Stimulated activated CD4-positive, alpha-beta T cell treated with anti-CD3 and anti-CD28 coated beads, Interleukin-4, amount 100 ng/mL, for 24 hours (primary cell): ENCODE measurements around the gene CST4.
"Not testable (repeated sequence)": the region's sequence is repeated elsewhere in the genome, so short reads cannot be mapped to it uniquely, and the experiment has no call there.

ENCODE experiments used
- DNase-seq: peaks from one replicate; pipeline ENCODE4 v3.0.0-alpha.2; 2020

CST4 gene

DNA sequence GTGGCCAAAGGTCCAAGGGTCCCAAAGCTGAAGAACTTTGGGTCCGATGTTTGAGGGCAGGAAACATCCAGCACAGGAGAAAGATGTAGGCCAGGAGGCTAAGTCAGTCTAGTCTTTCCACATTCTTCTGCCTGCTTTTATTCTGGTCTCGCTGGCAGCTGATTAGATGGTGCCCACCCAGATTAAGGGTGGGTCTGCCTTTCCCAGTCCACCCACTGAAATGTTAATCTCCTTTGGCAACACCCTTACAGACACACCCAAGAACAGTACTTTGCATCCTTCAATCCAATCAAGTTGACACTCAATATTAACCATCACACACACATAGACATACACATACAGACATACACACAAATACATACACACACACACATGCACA, 29.2 kb downstream of the CST4 start:
- DNase-seq = not testable (repeated sequence)

DNA sequence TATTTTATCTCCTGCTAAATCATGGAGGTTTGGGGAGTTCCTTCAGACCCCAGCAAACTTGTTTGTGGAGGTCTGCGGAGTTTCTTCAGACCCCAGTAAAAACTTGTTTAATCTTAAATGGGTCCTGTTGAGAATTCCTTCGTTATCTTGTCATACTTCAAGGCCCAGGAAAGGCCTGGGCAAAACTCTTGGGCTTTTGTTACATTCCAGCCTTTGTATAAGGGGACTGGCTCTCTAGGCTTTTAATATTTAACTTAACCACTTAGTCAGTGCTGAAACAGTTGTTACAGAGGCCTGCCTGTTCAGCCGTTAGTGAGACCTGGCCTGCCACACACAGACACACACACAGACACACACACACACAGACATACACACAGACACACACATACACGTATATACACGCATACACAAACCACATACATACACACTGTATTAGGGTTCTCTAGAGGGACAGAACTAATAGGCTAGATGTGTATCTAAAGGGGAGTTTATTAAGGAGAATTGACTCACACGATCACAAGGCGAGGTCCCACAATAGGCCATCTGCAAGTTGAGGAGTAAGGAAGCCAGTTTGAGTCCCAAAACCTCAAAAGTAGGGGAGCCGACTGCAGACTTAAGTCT, 29.7 kb downstream of the CST4 start:
- no peak for DNase-seq

DNA sequence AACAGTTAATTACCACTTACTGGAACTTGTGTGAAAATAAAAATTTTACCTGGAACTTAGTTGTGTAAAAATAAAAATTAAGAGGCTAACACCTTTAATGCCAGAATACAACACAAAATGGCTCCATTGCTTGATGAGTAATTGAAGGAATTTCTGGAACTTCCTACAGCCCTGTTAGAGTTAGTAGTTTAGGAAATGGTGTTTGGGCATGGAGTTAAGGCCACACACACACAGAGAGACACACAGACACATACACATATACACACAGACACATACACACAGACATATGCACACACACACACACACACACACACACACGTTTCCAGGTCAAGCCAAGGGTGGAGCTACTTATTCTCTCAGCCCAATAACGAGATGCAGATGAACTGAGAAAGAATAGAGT, 30.5 kb downstream of the CST4 start:
- DNase-seq = no peak

DNA sequence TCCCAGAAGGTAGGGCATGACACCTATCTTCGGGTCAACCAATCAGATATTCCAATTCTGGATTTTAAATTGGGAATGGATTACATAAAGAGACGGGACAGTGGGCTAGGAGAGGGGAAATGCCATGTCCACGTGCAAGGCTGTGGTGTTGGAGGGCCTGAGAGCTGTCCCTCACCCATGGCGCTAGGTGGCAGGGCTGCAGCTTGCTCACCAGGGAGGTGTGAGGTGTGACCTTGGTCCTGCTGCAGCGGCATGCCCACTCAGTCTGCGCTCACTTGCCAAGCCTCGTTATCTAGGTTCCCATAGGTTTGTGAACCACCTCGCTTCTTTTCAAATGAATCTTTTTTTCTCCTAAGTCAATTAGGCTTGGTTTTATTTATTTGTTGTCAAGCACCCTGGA, 31.6 kb downstream of the CST4 start:
- DNase-seq = no peak

DNA sequence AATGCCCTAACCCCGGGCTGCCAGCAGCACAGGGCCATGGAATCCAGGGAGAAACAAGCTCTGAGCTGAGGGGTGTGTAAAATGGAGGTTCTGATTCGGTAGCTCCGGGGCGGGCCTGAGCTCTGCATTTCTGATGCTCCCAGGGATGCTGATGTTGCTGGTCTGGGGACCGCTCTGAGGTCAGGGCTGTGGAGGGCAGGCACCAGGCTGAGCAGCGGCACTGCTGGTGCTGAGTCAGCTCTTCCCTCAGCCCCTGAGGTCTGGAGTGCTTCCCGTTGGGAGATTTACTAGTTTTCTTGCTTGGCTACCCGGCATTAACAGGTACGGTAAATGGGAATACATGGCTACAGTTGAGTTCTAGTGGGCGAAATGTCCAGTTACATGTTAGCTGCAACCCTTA, 32.5 kb downstream of the CST4 start:
- no peak for DNase-seq

DNA sequence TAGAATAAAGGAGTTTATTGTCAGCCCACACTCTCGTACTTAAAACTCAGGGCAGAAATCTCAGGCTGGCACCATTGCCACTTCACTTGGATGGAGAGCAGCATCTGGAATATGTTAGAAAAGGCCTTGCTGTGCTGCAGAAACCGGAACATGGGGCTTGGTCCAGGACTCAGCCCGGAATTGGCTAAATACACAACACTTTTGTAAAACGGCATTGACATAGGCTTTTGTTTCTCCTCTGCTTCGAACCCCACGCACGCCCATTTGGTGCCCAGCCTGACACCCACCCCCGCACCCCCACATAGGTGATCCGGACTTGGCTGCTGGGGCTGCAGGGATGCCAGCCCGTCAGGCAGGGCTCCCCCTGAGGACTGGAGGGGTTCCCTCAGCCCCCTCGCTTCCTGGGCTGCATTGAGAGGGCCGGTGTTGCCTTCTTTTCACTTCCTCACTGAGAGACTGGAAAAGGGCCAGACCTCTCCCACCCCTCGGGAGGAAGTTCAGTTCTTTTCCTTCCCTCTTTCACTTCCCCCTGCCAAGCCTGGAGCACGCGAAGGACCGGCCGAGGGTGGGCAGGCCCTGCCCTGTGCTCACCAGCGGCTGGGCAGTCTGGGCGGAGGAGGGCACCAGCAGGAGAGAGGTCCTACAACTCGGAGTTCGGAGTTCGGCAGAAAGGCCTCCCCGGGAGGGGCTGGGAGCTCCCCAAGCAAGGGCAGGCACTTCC, 33.2 kb downstream of the CST4 start:
- DNase-seq = no peak

DNA sequence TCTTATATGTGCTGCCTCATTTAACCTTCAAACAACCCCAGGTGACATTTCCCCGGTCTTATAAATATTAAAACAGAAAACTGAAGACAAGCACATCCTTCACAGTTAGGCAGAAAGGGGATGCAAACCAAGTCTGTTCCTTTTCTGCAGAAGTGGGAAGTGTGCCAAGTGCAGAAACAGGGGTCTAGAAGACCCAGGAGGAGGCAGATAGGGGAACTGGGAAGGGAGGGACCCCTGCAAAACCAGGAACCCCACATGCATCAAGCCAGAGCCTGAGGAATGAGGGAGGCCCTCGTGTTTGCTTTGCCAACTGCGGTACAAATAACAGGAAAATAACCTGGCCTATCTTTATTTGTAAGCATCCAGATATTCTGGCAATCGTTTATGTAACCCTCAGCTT, 34.1 kb downstream of the CST4 start:
- no peak for DNase-seq

DNA sequence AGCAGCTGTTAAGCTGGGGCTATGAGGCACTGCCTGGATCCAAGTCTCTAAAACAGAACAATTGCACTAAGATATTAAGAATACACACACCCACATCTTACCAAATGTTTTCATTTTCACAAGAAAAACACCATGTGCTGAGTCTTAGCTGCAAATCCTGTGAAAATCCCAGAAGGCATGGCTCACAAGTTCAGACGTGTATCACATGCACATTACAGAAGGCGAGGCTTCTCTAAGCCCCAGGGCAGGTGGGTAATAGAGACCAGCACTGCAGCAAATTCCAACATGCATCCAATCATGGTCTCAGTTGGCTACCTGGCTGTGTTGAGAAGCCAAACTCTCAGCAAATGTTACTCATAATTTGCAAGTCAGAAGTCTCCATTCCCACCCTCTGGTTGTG, 34.8 kb downstream of the CST4 start:
- no peak for DNase-seq

DNA sequence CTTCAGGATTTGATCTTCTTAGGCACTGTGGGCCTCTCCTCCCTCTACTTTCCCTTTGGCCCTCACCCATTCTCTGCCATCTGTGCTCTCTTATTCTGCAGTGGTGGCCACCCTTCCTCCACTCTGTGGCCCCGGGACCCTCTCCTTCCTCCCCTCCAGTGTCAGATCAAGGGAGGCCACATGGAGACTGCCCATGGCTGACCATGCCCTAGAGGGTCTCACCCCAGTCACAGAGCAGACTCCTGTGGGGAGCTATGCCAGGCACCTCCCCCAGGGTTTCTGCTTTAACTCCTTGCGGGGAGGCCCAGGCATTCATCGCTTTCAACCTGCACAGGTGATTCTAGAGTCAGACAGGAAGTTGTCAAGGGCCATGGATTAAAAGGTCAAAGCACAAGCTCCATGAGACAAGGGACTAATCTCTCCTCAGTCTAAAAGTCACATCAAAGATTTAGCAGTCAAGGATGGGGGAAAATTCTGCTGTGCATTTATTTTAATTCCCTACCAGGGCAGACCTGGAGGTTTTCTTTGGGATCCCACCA, 35.4 kb downstream of the CST4 start:
- no peak for DNase-seq

DNA sequence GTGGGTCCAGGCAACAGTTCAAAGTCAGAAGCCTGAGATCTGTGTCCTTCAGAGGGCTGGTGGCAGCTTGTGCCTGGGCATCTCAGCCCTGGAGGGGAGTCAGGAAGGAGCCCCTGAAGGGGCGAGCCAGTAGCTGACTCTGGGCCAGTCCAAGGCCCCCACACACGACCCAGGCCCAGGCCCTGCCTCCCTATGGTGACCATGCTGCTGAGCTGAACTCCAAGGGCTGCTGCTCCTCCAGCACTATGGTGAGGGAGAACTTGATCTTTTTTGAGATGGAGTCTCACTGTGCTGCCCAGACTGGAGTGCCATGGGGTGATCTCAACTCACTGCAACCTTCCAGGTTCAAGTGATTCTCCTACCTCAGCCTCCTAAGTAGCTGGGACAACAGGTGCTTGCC, 35.9 kb downstream of the CST4 start:
- DNase-seq = no peak

DNA sequence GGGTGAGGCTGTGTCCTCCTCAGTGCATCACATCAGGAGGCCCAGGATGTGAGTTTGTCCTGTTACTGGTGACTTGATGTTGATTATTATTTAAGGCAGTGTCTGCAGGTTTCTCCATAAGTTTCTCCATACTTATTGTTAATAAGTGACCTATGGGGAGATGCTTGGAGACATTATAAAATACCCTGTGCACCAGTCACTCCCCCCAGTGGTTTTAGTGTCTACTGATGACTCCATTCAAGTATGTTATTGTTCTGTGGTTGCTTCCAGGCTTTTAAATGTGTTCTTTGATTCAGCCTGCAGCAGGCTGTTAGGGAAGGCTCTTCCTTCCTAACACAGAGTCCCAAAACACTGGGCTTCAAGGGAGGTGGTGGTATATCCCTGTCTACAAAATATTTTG, 36.5 kb downstream of the CST4 start:
- no peak for DNase-seq

DNA sequence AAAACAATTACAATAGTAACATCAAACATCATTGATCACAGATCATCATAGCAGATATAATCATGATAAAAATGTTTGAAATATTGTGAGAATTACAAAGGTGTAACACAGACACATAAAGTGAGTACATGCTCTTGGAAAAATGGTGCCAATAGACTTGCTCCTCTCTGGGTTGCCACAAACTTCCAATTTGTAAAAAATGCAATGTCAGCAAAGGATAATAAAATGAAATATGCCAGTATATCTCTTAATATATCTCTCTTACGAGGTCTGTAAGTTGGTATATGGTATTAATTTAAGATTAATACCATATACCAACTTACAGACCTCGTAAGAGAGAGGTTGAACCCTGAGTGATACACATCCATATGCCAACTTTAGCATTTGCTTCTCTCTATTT, 37.7 kb downstream of the CST4 start:
- no peak for DNase-seq

DNA sequence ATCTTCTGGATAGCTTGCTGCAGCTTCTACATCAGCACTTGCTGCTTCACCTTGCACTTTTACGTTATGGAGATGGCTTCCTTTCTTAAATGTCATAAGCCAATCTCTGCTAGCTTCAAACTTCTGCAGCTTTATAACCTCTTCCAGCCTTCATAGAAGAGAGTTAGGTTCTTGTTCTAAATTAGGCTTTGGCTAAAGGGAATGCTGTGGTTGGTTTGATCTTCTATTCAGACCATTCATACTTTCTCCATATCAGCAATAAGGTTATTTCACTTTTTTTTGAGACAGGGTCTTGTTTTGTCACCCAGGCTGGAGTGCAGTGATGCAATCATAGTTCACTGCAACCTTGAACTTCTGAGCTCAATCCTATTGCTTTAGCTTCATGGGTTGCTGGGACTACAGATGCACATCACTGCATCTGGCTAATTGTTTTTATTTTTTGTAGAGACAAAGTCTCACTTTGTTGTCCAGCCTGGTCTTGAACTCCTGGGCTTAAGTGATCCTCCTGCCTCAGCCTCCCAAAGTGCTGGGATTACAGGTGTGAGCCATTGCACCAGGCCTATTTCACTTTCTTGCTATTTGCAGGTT, 38.9 kb downstream of the CST4 start:
- DNase-seq = no peak

DNA sequence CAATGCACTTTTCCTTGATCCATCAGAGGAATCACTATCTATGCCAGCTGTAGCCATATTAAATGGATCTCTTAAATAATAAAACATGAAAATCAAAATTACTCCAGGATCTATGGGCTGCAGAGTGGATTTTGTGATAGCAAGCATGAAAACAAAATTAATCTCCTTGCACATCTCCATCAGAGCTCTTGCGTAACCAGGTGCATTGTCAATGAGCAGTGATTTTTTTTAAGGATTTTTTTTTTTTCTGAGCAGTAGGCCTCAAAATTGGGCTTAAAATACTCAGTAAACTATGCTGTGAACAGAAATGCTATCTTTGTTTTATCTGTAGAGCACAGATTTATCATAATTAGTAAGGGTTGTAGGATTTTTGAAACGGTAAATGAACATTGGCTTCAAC, 39.6 kb downstream of the CST4 start:
- DNase-seq = no peak

DNA sequence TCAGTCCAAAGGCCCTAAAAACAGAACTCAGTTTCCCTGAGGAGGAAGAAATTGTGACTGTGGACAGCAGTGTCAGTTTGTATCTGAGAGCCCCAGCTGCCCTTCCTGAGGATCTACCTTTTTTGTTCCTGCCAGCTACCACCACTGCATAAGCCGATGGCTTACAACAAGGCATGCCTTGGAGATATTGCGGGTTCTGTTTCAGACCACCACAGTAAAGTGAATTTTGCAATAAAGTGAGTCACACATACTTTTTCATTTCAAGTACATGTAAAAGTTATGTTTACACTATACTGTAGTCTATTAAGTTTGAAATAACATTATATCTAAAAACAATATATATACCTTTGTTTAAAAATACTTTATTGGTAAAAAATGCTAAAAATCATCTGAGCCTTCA, 41.5 kb downstream of the CST4 start:
- no peak for DNase-seq

DNA sequence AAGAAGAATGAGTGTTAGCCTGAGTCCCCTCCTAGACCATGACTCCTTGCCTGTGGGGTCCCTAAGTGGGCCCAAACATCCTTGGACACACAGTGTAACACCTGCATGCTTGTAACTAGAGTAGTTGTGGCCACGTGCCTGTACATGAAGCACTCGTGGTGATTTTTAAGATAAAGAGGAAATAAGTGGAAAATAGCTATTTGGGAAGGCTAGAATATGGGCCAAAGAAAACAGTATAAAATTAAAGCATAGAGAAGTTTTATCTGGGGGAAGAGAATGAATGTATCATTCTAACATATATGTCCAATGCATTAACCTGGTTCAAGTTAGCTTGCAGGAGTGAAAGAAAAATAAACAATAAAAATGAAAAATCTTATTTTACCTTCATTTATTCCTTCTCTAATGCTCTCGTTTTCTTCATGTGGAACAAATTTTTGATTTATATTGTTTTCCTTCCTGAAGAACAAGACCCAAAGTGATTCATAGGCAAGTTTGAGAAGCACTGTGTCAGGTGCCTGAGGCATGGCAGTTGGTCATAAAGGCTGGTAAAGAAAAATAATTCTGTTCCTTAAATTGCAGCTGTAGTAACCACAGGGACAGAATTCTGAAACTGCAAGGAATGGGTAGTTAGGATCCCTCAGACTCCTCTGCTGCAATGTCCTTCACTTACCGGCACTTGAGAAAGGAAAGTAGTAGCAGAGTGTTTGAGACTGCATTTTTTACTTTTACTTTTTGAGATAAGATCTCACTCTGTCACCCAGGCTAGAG, 42.5 kb downstream of the CST4 start:
- no peak for DNase-seq

DNA sequence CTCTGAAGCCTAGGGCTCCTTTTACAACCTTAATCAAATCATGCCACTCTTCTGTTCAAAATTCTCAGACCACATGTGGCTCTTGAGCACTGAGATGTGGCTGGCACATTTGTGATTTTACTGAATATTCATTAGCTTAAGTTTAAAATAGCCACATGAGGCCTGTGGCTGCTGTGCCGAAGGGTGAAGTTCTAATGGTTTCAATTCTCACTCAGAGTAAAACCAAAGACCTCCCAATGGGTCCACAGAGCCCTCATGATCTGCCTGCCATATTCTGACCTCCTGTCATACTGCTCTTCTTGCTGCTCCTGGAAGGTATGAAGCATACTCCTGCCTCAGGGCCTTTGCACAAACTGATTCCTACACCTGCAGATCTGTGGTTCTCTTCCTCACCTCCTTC, 43.3 kb downstream of the CST4 start:
- no peak for DNase-seq

DNA sequence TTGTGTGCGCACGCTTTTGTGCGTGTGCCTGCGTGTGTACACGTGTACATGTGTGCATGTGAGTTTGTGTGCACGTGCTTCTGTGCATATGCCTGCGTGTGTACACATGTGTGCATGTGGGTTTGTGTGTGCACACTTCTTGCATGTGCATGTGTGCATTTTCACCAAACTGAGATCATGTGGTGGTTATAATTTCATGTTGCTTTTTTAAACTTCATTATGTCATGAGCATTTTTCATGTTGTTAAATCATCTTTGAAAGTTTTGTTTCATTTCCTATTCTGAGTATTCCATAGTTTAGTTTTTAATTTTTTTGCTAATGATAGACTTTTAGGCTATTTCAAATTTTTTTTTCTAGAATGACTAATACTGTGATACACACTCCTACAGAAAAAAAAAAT, 44.7 kb downstream of the CST4 start:
- DNase-seq = no peak

DNA sequence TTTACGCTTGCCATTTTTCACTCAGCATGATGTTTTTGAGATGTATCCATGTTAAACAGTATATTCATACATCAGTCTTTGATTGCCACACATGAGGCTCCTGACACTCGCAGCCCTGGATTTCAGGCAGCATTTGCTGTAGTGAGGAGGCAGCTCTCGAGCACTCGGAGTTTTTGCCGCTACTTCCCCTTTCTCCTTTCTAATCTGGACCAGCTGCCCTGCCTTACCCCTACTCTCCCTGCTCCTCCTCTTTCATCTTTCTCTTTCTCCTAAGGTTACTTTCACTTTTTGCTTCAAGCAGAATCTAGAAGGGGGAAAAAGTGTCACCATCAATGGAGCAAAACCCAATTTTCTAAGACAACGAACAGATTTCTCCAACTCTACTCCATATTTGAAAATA, 45.2 kb downstream of the CST4 start:
- no peak for DNase-seq

DNA sequence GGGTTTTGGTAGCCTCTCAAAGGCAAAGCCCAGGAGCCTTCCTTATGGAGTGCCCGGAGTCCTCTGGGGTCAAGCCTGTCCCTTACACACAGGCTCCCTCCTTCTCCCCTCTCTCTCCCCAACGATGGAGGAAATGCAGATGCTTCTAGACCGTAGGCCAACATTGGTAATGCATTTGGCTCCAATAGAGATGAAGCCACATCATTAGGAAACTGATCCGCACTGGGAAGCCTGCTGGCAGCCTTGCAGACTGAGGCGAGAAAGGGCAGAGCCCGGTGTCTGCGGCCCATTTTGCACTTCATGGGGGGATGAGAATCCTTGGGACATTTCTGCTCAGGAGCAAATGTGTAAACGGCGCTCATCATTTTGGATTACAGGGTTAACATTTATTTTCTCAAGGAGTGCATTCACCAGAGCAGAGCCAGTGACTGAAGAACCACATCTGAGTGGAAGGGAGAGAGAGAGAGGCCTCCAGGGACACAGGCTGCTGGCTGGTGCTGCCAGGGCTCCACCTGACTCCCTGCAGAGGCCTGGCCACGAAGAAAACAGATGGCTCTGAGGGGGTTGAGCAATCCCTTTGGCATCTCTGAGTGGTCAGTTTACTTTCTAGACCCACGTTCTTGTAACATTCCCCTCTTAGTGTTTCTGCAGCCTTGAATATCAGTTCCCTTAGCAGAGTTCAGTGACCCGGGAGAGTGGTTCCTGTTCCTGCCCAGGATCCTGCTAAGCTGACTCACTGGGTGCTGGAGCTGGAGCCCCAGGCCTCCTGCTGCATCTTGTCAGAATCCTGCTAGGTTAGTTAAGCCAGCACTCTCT, 46.7 kb downstream of the CST4 start:
- no peak for DNase-seq

DNA sequence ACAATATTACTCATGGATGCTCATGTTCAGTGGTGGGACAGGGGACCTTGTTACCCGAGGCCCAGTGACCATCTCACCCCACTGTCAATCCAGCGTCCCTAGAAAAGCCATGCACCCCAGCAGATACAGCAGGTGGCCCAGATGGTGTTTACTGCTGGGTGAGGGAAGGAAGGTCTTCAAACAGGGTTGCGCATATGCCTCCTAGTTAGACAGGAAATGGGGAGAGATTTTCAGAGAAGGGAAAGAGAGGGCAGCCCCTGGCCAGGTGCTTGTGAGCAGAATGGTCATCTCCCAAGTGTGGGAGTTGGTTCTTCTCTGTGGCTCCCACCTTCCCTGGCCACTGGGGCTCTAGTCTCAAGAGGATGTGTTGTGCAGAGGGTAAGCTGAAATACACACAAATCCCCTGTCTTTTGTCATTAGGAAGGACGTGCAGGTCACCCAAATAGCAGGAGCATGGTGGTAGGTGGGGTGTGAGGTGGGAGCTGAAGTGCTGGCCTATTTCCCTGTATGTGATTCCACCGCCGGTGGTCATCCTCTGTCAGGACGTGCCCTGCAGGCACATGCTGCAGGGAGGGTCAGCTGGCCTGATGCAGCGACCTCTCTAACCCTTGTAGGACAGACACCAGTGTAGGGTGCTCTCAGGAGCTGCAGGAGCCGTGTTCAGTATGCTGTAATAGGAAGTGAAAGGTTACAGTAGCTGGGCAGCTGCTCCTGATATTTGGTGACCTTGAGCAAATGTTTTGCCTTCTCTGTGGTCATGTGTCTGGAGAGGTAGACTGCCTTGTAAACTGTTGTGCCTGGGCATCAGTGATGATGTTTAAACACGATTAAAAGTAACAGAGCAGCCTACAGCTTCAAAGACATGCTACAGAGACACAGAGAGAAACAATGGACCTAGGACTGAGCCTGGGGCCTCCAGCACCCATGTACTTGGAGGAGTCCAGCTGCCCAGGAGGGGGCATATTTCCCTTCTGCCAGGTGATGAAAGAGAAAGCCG, 47.9 kb downstream of the CST4 start:
- no peak for DNase-seq
